Choroid plexus epithelial cell (primary cell): ENCODE measurements around the gene CENPX.

ENCODE experiments used
- DNase-seq: peaks from one replicate; pipeline ENCODE4 v3.0.0-alpha.2; 2010; ENCODE audit warnings: low read depth
- H3K4me3 ChIP-seq: 2 replicates; pipeline ENCODE4 v1.5.1; 2011; ENCODE audit warnings: low read depth, mild to moderate bottlenecking, control low read depth, low read length, moderate library complexity
- CTCF ChIP-seq: conservative IDR thresholded peaks from 2 replicates; pipeline ENCODE4 v1.5.1; 2011; ENCODE audit warnings: low read depth, mild to moderate bottlenecking, control low read depth, inconsistent platforms, low read length, moderate library complexity

Gene CENPX

DNA sequence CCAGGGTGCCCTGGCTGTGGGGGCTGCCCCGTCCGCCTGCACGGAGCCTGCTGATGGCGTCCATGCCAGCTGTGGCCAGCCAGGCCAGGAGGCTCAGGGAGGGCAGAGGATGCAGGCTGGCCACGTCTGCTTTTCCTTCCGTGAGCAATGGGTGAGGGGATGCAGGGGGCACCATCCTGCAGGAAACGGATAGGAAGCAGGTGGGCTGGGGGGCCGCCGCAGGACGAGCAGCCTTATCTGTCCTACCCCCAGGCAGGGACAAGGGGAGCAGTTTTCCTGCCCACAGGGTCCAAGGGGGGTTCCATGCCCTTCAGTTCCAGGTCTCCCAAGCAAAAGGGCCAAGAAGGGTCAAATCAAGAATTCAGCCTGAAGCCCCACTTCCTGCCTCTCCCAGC is 36.2 kb upstream of the CENPX start:
- DNase-seq = no peak
- H3K4me3 ChIP-seq = no peak overlapping the region
- TF ChIP-seq CTCF = no peak

- no peak for DNase-seq
- no peak for TF ChIP-seq CTCF
- H3K4me3 ChIP-seq = no peak overlapping the region
These were observed 35.7 kb upstream of the CENPX start for GRCh38 chr17:82058230-82058854.

- DNase-seq = no peak
- TF ChIP-seq CTCF = no peak
These were observed 34.3 kb upstream of the CENPX start for GRCh38 chr17:82056729-82057621.

GRCh38 chr17:82055965-82056728 is 33.5 kb upstream of the CENPX start:
- DNase-seq = no peak
- no peak overlapping the region for H3K4me3 ChIP-seq
- TF ChIP-seq CTCF = no peak

More at GRCh38 chr17:82056729-82057621, 34.3 kb upstream of the CENPX start:
- no peak overlapping the region for H3K4me3 ChIP-seq

DNA sequence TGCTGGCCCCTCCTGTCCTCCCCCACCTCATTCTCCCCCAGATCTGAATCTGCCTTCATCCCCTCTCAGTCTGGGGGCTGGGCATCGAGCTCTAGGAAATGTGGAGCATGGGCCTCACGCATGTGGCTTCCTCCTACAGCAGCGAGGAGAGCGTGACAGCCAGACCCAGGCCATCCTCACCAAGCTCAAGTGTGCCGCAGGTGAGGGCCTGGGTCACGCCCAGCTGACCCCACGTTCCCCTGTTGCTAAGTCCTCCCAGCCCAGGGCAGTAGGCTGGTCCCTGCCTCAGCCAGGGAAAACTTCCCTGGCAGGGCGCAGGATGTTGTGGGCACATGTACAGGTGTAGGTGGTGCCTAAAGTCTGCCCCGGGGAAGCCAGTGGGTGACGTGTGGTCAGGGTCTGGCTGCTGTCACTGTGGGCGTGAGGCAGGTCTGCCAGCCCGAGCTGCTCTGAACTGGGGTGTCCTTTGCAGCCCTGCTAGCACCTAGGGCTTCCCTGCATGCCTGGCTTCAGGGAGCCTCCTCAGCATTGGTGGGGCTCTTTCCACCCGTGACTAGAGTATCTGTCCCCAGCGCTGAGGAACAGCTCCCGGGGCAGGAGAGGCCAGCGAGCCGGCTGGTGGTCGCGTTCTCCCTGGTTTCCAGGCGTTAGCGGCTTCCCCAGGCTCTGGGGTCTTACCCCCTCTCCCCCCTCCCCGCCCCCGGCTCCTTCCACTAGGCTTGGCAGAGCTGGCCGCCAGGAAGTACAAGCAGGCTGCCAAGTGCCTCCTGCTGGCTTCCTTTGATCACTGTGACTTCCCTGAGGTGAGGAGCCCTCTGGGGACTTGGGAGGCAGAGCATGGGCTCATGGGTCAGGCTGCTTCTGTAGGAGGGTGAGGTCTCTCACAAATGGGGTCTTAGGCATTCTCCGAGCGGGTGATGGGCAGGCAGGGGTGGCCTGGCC is 32.6 kb upstream of the CENPX start:
- no peak for TF ChIP-seq CTCF
- no peak overlapping the region for H3K4me3 ChIP-seq
- DNase-seq = no peak

DNA sequence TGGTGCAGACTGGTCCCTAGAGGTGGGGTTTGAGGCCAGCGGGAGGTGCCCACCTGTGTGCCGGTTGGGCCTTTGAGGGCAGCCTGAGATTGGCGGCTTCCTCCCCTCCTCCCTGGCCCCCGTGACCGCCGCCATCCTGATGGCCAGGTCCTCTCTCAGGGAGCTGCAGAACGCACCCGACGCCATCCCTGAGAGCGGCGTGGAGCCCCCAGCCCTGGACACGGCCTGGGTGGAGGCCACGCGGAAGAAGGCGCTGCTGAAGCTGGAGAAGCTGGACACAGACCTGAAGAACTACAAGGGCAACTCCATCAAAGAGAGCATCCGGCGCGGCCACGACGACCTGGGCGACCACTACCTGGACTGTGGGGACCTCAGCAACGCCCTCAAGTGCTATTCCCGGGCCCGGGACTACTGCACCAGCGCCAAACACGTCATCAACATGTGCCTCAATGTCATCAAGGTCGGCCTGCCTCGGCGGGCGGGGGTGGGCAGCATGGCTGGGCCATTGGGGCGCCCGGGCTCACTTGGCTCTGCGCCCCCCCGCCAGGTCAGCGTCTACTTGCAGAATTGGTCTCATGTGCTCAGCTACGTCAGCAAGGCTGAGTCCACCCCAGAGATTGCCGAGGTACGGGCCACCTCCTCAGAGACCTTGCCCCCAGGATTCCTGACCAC is 31.8 kb upstream of the CENPX start:
- DNase-seq = no peak
- H3K4me3 ChIP-seq = no peak overlapping the region
- TF ChIP-seq CTCF = no peak
